PC-9 (cell line): ENCODE data around the gene RIPOR1. TPM values are rescaled to one million over a fixed set of nuclear protein-coding genes. Genes with fewer than 3 reads are reported as not detected.

Experiments used
- BruUV-seq: library from RNA; stranded (reverse); fragments of 400-500 nt; replicated peaks from 2 replicates; lab custom pipeline; 2021; lab: Mats Ljungman, UMichigan
- CTCF ChIA-PET: fragments of 300-600 bp; sonication (Branson Sonifier 250); formaldehyde crosslinking; loops from one replicate; lab custom pipeline; 2022; ENCODE audit warnings: antibody characterized with exemption; lab: Charles Lee
- POLR2A ChIA-PET: fragments of 300-600 bp; sonication (Branson Sonifier 250); formaldehyde crosslinking; loops from one replicate; lab custom pipeline; 2022; ENCODE audit warnings: antibody characterized with exemption; ENCODE audit not compliant: unreplicated experiment; lab: Charles Lee
- DNase-seq, 2 experiments: peaks; one replicate each; pipeline versions ENCODE4 v3.0.0 to v3.0.0-alpha.2; 2015 to 2022; ENCODE audit warnings: mixed read lengths in 1 of 2
- H2AFZ ChIP-seq: fragments of 200-600 bp; sonication (generic); 2 replicates; pipeline ENCODE4 v1.8.1; 2017; ENCODE audit warnings: antibody characterized with exemption
- H3F3A ChIP-seq: fragments of 200-600 bp; sonication (generic); 2 replicates; pipeline ENCODE4 v1.8.1; 2017; ENCODE audit warnings: antibody characterized with exemption, mild to moderate bottlenecking, low read depth; ENCODE audit not compliant: insufficient read depth
- H3K27ac ChIP-seq: fragments of 200-600 bp; sonication (generic); 2 replicates; pipeline ENCODE4 v1.6.1; 2016; ENCODE audit warnings: mixed run types
- H3K27me3 ChIP-seq: fragments of 200-600 bp; sonication (generic); 2 replicates; pipeline ENCODE4 v1.6.1; 2016; ENCODE audit warnings: low read depth, mixed run types; ENCODE audit not compliant: insufficient read depth
- H3K36me3 ChIP-seq: fragments of 200-600 bp; sonication (generic); 2 replicates; pipeline ENCODE4 v1.6.1; 2016; ENCODE audit warnings: low read depth, mixed run types
- H3K4me1 ChIP-seq: fragments of 200-600 bp; sonication (generic); replicated peaks from 2 replicates; pipeline ENCODE4 v1.6.1; 2016; ENCODE audit warnings: mixed run types; ENCODE audit not compliant: insufficient read depth
- H3K4me2 ChIP-seq: fragments of 200-600 bp; sonication (generic); 2 replicates; pipeline ENCODE4 v1.6.1; 2017; ENCODE audit warnings: mixed run types
- H3K4me3 ChIP-seq: fragments of 200-600 bp; sonication (generic); 2 replicates; pipeline ENCODE4 v1.6.1; 2016; ENCODE audit warnings: mixed run types
- H3K79me2 ChIP-seq: fragments of 200-600 bp; sonication (generic); 2 replicates; pipeline ENCODE4 v1.6.1; 2017; ENCODE audit warnings: low read depth, mixed run types
- H3K9me2 ChIP-seq: fragments of 200-600 bp; sonication (generic); 2 replicates; pipeline ENCODE4 v1.8.1; 2017; ENCODE audit warnings: mild to moderate bottlenecking; ENCODE audit not compliant: insufficient read depth
- H3K9me3 ChIP-seq: fragments of 200-600 bp; sonication (generic); 2 replicates; pipeline ENCODE4 v1.8.1; 2016; ENCODE audit warnings: low read depth; ENCODE audit not compliant: insufficient read depth
- H4K20me1 ChIP-seq: fragments of 200-600 bp; sonication (generic); 2 replicates; pipeline ENCODE4 v1.8.1; 2017; ENCODE audit not compliant: insufficient read depth
- EZH2 ChIP-seq: fragments of 200-600 bp; sonication (generic); IDR thresholded peaks from 2 replicates; pipeline ENCODE4 v1.8.0; 2017; ENCODE audit warnings: antibody characterized with exemption, low read depth
- intact Hi-C: fragments of 100-400 bp; cut with micrococcal nuclease; formaldehyde crosslinking; loops from one replicate; pipeline ENCODE4 v1.10.0; 2022; ENCODE audit not compliant: unreplicated experiment
- total RNA-seq: library from RNA; stranded (reverse); gene quantifications from 2 replicates; pipeline ENCODE4 v1.2.3, GENCODE V29; 2021
- TF ChIP-seq, protein P1 (sequence below): fragments of 200-600 bp; sonication (generic); conservative IDR thresholded peaks from 2 replicates; pipeline ENCODE4 v1.6.1; 2017; ENCODE audit warnings: mixed run types, antibody characterized with exemption, mild to moderate bottlenecking, moderate library complexity

Gene RIPOR1
- total RNA-seq, 1 experiment from 2014 or later, result 76.7 TPM

DNA sequence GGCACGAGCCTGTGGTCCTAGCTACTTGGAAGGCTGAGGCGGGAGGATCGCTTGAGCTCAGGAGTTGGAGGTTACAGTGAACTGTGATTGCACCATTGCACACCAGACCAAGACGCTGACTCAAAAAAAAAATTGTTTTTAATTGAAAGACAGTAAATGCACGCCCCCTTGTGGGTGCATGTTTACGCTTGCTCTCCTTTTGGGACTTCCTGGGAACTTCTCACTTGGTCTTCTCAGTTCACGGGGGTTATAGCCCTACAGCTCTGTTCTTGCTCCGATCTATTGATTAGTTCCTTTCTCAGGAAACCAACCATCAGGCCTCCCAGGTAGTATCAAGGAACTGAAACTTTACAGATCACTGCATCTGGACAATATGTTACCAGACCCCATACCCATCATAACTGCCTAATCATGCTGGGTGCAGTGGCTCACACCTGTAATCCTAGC is 14.2 kb upstream of the RIPOR1 start:
- H3K4me2 ChIP-seq, result 0 out of 2 replicates have a peak overlapping the region, but pooled peaks have one; percentile 15
- H3K27me3 ChIP-seq, result no peaks in the 10 kb centered on the region
- no peak overlapping the region for H3K27ac ChIP-seq
- ChIA-PET CTCF (interaction anchor here (0.6 to 1.5 kb wide), 8 partner anchors 34 to 561 kb away, joined by 3 to 17 read pairs (median 4); partner anchors contain the start of genes ATP6V0D1, NRN1L and PLEKHG4), POLR2A (no interaction called here)
- no peak overlapping the region for H2AFZ ChIP-seq
- H3K9me2 ChIP-seq, result no peaks in the 10 kb centered on the region
- DNase-seq, result peak; percentile 65 to 73
- intact Hi-C loops, result loop anchor here (1.0 to 2.0 kb wide), 2 partner anchors 20 to 568 kb away; no protein-coding TSS in a partner anchor
- H3K4me3 ChIP-seq, result no peak overlapping the region
- H3K36me3 ChIP-seq, result no peaks in the 10 kb centered on the region
- H3F3A ChIP-seq, result no peaks in the 10 kb centered on the region
- TF ChIP-seq, protein P1, sequence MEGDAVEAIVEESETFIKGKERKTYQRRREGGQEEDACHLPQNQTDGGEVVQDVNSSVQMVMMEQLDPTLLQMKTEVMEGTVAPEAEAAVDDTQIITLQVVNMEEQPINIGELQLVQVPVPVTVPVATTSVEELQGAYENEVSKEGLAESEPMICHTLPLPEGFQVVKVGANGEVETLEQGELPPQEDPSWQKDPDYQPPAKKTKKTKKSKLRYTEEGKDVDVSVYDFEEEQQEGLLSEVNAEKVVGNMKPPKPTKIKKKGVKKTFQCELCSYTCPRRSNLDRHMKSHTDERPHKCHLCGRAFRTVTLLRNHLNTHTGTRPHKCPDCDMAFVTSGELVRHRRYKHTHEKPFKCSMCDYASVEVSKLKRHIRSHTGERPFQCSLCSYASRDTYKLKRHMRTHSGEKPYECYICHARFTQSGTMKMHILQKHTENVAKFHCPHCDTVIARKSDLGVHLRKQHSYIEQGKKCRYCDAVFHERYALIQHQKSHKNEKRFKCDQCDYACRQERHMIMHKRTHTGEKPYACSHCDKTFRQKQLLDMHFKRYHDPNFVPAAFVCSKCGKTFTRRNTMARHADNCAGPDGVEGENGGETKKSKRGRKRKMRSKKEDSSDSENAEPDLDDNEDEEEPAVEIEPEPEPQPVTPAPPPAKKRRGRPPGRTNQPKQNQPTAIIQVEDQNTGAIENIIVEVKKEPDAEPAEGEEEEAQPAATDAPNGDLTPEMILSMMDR, result peak; percentile 78
- no peak for TF ChIP-seq EZH2
- H3K4me1 ChIP-seq, result peaks cover 7% of the 10 kb centered on the region; the same call in 1 of the 2 replicates
- no peaks in the 10 kb centered on the region for H3K79me2 ChIP-seq
- no TSS peak for BruUV-seq
- H3K9me3 ChIP-seq, result no peaks in the 10 kb centered on the region
- no peaks in the 10 kb centered on the region for H4K20me1 ChIP-seq

DNA sequence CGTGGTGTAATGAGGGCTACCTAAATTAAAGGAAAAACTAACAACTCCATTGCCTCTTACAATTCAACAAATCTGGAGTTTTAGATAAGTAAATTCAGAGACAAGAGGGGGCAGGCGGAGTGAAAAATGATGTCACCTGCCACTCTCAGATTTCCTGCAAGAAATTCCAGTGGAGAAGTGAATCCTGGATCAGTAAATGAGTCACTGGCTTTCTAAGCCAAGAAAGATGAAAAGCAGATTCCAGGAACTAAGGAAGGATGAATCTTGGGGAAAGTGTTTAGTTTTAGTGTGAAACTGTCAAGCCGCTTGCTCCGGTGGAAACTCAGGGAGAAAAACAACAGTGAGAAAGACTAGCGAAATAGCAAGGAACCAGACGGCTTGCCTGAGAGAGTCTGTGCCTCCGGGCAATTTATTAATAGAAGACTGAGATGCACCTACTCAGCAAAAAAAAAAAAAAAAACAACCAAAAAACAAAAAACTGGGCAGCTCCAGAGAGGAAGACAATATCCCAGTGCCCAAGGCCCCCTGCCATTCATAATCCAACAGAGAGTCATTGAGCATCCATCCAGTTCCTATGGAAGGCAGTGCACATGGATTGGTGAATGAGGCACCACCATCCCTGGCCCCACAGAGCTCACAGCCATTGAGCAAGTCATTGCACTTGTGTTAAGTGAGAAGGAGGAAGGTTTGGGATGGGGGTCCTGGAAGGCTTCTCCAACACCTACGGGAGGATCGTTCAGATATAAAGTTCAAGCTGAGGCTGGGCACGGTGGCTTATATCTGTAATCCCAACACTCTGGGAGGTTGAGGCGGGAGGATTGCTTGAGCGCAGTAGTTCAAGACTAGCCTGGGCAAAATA is 12.1 kb upstream of the RIPOR1 start:
- H3K4me3 ChIP-seq, result no peak overlapping the region
- H3K4me1 ChIP-seq, result peaks cover 7% of the 10 kb centered on the region; the same call in 1 of the 2 replicates
- H3K27me3 ChIP-seq, result no peaks in the 10 kb centered on the region
- no peaks in the 10 kb centered on the region for H3K9me2 ChIP-seq
- ChIA-PET POLR2A (interaction anchor here (0.6 to 0.7 kb wide), 2 partner anchors 346 to 405 kb away, joined by 8 to 14 read pairs; no protein-coding TSS in a partner anchor), CTCF (interaction anchor here (0.5 to 0.6 kb wide), 2 partner anchors 39 to 75 kb away, joined by 3 to 4 read pairs; no protein-coding TSS in a partner anchor)
- H3K9me3 ChIP-seq, result no peaks in the 10 kb centered on the region
- TF ChIP-seq, protein P1, result no peak
- no TSS peak for BruUV-seq
- H3F3A ChIP-seq, result peaks cover 4% of the 10 kb centered on the region; the same call in 1 of the 2 replicates
- H4K20me1 ChIP-seq, result no peaks in the 10 kb centered on the region
- no peaks in the 10 kb centered on the region for H3K79me2 ChIP-seq
- H3K27ac ChIP-seq, result no peak overlapping the region
- no peak overlapping the region for H3K4me2 ChIP-seq
- DNase-seq, result no peak
- H2AFZ ChIP-seq, result no peak overlapping the region
- intact Hi-C loops, result no loop called here
- no peaks in the 10 kb centered on the region for H3K36me3 ChIP-seq

DNA sequence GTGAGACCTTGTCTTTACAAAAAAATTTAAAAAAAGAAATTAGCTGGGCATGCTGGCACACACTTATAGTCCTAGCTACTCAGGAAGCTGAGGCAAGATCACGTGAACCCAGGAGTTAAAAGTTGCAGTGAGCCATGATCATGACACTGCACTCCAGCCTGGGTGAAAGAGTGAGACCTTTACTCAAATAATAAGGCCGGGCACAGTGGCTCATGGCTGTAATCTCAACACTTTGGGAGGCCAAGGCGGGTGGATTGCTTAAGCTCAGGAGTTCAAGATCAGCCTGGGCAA is 11.5 kb upstream of the RIPOR1 start:
- peaks cover 9% of the 10 kb centered on the region; the same call in 1 of the 2 replicates for H3F3A ChIP-seq
- no peaks in the 10 kb centered on the region for H3K9me3 ChIP-seq
- H3K4me3 ChIP-seq, result no peak overlapping the region
- H3K4me2 ChIP-seq, result no peak overlapping the region
- no peaks in the 10 kb centered on the region for H3K9me2 ChIP-seq
- H2AFZ ChIP-seq, result no peak overlapping the region
- BruUV-seq, result no TSS peak
- no peak for TF ChIP-seq EZH2
- TF ChIP-seq, protein P1, result no peak
- H3K27me3 ChIP-seq, result no peaks in the 10 kb centered on the region
- peaks cover 10% of the 10 kb centered on the region; the same call in 1 of the 2 replicates for H3K4me1 ChIP-seq
- H3K79me2 ChIP-seq, result no peaks in the 10 kb centered on the region
- H3K36me3 ChIP-seq, result no peaks in the 10 kb centered on the region
- no peaks in the 10 kb centered on the region for H4K20me1 ChIP-seq
- intact Hi-C loops, result no loop called here
- no peak overlapping the region for H3K27ac ChIP-seq
- ChIA-PET CTCF (interaction anchor here (0.5 to 0.6 kb wide), 2 partner anchors 38 to 74 kb away, joined by 3 to 4 read pairs; no protein-coding TSS in a partner anchor), POLR2A (interaction anchor here (0.6 kb wide), 1 partner anchor 404 kb away, joined by 14 read pairs; no protein-coding TSS in a partner anchor)
- DNase-seq, result no peak
